AML-193 (cell line): Measurements from ENCODE around the gene MACC1.
"Not testable (repeated sequence)": the region's sequence is repeated elsewhere in the genome, so short reads cannot be mapped to it uniquely, and the experiment has no call there.

Experiments
- DNase-seq, 2 experiments: peaks; one replicate each; lab custom pipeline; 2025; lab: John Stamatoyannopoulos, UW

MACC1 gene

DNA sequence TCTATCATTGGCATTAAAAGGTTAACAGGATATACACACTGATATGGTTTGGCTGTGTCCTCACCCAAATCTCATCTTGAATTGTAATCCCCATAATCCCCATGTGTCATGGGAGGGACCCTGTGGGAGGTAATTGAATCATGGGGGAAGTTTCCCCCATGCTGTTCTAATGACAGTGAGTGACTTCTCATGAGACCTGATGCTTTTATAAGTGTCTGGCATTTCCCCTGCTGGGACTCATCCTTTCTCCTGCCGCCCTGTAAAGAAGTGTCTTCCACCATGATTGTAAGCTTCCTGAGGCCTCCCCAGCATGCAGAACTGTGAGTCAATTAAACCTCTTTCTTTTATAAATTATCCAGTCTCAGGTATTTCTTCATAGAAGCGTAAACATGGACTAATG lies 9.4 kb downstream of the MACC1 start:
- DNase-seq, result not testable (repeated sequence)

DNA sequence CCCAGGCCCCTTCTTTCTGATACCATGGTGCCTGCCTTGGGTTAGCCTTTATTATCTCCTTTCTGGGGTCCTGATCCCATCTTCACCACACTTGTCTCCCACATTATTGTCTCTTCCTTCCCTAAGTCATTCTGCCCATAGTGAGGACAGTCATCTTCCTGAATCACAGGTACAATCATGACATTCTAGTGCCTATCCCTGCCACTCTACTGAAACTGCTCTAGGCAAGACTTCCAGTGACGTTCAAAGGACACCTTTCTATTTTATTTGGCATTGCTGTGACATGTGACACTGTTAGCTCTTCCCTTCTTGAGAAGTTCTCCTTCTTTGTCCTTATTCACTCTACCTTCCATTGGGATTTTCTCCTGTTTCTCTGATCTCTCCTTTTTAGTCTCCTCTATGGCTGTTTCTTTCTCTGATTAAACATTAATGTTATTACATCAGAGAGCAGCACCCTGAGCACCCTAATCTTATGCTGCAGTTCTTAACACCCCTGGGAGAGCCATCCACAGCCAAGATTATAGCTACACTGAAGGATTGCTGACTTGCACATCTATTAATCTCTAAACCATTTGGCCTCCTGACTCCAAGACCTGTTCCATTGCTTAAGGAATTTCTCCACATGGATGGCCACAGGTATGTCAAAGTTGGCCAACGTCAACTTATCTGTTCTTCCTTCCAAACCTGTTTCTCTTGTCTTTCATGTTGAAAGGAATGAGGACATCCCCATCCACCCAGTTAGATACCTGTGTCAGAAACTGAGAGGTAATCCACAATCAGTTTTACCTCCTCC lies 10.9 kb downstream of the MACC1 start:
- DNase-seq, result no peak

DNA sequence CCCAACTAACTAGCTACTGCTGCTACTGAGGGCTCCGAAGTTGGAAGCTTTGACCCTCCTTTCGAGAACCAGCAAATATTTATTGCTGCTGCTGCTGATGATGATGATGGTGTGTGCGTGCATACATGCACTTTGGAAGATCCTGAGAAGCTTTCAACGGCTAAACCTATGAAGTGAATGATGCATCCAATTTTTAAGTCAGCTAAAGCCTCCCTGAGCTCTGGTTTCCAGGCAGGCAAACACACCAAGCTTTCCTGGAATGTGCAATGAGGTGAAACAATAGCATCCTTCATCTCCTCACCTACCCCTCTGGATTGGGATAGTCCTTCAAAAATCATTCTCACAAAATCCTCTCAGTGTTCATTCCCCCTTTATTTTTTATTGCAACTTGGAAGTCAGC lies 13.9 kb downstream of the MACC1 start:
- DNase-seq, result no peak

DNA sequence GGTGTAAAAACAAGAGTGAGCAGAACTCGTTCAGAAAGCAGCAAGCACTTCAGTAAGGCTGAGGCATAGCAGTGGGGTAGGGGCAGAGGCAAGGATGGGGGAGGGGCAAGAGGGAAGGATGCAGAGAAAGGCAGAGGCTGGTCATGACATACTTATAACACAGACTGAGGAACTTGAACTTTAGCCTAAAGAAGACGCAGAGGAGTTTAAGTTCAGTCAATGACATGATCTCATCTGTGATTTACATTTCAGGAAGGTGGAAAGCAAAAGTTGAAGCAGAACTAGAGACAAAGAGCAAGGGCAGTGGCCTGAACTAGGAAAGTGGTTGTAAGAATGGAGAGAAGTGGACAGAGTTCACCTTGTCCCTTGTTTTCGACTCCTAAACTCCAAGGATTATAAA lies 15.8 kb downstream of the MACC1 start:
- DNase-seq, result no peak

DNA sequence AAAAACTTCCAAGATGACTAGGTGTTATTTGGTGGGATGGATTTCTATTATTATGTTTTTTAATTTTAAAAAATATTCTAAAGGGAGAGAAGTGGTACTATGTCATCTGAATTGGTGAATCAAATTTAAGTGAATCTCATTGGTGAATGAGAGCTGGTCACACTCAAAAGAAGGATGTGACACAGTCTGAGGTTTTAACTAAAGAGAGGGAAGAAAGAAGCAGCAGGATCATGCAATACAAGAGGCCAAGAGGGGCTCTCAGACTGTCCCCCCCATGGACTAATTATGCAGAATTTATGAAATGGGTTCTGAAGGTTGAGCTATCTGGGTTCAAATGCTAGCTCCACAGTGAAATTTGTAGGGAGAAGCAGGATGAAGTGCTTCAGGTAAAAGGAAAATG lies 16.2 kb downstream of the MACC1 start:
- DNase-seq, result no peak

DNA sequence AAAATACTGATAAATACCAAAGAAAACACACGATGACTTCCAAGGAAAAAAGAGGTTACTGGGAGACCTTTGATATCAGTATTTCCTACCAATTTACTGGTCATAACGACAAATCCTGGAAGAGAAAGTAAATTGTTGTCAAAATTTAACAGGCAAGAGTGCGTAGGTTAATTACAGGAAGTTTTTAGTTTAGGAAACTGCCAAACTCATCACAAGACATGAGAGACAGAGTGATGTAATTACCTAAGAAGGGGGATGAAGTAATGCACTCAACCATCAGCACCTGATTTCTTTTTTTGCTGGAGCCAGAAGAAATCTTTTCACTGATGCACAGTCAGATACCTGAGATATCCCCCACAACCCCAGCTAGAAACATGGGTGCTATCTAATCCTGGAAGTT lies 16.8 kb downstream of the MACC1 start:
- no peak for DNase-seq

DNA sequence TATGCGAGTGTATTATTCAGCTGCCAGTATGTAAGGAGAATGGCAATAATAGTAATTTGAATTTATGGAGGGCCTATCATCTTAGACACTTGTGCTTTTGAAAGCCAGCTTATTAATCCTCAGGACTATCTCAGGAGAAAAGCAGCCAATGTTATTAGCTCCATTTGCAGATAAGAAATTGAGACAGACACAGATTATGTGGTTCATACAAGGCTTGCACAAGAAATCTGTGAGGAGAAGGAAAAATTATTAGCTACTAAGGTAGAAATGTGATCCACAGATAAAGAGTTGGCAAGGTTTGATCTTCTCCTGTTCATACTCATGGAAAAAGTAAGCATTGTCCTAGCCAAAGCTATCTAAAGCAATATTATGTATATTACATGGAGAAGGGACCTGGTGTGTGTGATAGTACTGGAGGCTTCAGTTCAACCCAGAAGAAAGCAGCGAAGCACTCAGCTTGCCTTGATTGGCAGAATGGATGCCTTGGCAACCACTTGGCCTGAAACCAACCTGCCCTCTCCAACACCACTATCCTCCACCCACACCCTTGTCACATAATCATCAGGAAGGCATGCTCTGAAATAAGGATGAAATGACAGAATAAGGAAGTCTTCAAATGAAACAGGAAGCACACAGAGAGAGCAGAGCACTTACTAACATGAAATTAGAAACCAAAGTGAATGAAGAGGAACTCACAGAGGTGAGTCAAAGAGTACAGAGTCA lies 18.0 kb downstream of the MACC1 start:
- peak; percentile 86 to 90 for DNase-seq

DNA sequence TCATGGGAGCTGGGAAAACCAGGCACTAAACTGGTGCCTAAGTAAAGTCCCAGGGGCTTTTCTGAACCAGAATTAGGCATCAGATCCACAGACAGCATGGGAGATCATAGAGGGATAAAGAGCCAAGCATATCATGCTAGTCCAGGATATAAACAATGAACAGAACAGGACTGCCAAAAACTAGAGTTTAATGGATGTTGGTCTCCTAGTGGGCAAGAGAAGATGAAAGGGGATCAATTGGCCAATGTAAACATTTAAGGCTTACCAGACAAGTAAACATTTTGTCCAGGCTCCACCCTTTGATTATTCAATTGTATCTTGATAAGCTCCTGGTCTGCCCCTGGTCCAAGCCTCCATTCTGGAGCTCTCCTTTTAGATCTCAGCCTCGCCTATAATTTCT lies 18.9 kb downstream of the MACC1 start:
- DNase-seq, result no peak

DNA sequence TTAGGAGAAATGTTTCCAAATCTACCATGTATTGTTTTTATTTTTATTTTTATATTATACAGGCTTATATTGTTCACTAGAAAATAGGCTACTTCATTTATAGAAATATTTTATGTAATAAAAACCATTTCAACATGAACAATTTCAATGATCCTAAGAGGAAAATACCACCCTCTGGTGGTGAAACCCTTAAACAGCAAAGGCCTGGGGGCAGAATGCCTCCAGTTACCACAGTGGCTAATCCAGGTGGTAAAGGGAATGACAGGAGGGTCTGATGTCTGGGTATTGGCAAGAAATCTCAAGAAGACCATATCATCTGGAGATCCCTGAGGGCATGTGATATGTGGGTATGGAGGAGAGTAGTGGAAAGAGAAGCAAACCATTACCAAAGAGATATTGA lies 19.3 kb downstream of the MACC1 start:
- DNase-seq, result no peak

DNA sequence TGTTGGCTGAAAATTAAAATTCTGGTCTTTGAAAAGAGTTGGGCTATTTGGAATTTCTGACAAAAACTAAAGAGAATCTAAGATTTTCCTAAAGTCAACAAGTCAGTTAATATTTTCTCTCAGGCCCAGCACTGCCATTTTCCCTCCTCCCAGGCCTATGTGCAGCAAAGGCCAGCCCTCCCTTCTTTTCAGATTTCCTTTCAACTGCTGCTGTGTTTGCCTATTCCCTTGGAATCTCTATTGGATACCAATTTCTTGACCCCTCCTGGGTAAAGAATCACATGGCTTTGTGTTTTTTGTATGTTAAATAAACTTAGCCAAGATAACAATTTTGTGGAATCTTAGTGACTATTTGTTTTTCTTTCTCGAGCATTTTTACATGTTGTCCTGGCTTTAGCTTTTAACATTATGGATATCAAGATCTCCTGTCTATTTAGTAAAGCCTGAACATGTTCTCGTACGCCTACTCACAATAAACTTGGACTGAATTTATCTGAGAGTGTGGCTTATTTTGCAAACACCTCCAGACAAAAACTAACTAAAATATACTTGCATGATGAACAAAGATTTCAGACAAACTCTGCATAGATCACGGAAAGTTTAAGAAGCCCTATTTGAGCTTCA lies 19.9 kb downstream of the MACC1 start:
- no peak for DNase-seq

DNA sequence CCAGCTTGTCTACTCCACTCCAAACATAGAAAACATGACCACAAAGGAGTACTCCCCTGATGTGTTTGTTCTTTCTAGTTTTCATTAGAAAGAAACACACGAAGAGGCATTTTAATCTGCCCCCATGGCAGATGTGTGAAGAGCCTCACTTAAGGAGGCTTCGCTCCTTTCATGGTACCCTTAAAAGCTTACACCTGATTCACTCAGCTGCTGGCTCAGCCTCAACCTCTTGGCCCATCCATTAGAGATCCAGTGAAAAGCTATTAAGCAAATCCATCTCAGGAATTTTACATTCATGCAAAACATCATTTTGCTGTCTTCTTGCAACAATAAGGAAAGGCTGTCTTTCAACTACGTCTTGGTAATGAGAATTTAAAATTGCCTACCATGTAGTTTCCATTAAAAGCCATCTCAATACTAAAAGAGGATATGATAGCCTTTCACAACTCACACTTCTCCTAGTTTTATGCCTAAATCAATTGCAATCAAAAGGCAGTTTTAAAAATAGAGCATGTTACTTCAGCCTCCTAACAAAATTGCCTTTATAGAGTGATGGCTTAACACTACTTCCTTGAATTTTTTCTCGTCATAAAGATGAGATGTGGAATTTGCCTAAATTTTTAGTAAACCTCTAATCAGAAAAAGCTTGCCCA lies 22.7 kb downstream of the MACC1 start:
- no peak for DNase-seq

DNA sequence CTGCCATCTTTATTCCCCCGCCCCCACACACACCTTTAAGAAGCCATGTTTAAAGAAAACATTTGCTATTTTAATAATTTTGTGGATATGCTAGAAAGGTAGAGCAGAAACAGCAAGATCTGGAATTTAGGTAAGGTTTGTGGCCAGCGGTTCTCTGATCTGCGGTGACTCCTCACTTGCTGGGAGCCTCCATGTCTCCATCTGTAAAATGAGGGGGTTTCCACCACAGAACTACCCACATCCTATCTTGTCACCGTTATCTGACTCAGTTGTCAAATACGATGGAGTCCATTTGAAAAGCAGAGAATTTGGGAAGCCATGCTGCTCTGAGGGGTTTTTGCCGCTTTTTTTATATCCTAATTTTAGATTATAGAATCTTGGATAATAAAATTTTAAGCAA lies 23.3 kb downstream of the MACC1 start:
- DNase-seq, result no peak

DNA sequence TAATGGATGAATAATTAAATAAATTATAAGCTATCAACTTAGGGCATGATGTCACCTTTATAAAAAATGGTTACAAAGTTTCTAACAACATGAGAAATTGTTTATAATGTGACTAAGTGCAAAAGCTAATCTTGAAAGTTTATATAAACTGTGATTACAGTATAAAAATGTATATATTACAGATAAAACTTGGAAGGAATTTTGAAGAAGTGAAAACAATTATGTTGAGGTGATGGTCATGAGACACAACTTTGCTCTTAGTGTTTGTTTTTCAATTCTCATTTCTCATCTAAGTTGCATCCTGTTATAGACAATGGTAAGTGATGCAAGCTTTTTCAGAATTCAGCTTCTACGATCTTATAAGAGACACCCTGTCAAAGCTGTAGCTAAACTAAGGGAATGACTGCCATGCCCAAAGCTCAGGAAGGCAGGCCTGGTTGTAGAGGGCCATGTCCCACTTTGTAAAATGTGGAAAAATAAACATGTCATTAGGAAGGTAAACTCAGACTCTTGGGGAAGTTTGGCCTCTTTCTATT lies 23.9 kb downstream of the MACC1 start:
- DNase-seq, result no peak

DNA sequence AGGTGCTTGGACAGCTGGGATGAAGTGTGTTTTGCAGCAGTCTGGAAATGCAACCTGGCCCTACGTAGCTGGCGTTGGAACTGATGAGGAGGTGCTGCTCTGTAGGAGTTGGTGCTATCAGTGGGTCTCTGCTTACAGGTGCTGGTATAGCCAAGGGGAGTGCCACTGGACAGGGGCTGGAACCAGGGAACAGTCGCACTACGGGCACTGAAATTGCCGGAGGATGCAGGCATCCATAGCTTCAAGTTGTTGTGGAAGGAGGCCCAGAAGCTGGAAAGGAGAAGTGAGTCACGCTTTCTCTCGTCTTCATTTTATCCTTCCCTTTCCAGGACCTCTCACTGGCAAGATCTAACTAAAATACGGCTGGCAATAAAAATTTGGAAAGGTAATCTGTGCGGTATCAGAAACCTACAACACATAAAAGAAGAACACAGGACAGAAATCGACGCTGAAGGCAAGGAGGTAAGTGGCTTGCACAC lies 25.8 kb downstream of the MACC1 start:
- DNase-seq, result no peak

DNA sequence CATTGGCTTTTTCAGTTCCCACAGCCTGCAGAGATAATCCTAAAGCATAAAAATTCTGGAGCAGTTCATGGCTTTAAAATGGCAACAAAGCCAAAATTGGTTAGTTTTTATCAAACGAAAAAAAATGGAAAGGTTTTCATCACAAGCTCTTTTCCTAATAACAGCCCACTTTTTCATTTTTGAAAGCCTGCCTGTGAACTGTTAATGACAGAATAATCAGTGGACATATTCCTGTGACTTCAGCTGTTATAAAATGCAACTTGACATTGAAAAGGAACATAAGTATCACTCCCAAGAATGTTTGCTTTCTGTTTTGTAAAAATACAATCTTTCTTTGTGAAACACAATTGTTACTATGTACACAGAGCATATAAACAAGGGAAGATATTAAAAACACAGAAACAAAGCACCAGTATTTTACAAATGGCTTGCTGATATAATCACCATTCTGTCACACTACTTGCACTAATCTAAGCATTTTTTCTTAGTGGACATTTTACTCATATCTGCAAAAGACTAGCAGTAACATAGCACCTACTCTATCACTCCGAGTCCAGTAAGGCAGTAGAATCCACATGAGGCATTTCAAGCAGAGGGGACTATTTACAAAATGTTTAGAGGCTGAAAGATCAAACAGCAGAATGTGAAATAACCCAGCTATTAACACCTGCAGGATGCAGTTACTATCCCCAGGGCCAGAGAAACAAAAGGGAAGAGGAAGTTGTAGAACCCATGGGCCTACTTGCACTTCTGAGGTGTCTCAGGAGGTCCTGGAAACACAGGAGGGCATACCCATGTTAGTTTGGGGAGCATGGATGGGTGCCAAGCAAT lies 26.4 kb downstream of the MACC1 start:
- DNase-seq, result no peak

DNA sequence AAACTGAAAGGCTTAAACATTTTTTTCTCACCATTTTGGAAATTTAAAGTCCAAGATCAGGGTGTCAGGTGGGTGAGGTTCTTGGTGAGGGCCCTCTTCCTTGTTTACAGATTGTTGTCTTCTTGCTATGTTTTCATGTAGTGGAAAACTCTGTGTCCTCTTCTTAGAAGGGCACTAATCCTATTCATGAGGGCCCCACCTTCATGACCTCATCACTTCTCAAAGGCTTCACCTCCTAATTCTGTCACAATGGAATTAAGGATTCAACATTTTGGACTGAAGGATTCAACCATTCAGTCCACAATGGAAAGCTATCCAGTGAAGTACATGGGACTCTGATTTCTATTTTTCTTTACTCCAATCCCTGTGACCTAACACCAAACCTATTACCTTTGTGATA lies 27.3 kb downstream of the MACC1 start:
- DNase-seq, result no peak

DNA sequence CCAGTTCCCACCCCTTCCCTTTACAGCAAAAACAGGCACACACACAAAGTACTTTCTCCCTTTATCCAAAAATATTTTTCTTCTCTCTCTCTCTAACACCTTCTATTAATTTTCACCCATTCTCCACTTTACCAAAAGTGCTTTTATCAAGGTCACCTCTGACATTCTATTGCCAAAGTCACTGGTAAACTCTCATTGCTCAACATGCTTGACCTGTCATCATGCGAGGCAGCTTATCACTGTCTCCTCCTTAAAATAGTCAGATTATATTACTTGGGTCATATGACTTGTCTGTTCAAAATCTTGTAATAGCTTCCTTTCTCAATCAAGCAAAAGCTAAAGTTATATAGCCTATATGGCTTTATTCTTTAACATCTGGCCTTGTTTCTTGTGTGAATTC lies 28.6 kb downstream of the MACC1 start:
- no peak for DNase-seq

DNA sequence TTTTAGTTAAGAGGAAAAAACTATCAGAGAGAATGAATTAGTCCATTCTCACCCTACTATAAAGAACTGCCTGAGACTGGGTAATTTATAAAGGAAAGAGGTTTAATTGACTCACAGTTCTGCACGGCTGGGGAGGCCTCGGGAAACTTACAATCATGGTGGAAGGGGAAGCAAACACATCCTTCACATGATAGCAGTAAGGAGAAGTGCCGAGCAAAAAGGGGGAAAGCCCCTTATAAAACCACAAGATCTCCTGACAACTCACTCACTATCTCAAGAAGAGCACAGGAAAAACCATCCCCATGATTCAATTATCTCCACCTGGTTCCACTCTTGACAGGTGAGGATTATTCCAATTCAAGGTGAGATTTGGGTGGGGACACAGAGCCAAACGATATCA lies 29.3 kb downstream of the MACC1 start:
- not testable (repeated sequence) for DNase-seq

DNA sequence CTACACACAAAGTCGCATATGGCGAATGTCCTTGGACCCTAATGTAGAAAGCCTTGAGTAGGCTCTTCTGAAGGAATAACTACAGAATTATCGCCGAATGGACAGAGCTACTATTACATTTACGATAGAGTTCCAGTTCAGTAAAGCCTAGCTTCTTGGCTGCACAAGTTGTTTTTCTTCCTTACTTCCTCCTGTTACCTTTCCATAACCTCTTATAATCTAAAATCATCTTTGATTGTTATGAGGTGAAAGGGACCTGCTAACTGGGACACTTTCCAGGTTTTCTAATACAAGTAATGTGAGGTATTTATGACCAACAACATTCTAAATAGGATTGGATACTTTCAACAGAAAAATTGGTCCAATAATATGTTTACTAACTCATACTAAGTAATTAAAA lies 31.2 kb downstream of the MACC1 start:
- no peak for DNase-seq

DNA sequence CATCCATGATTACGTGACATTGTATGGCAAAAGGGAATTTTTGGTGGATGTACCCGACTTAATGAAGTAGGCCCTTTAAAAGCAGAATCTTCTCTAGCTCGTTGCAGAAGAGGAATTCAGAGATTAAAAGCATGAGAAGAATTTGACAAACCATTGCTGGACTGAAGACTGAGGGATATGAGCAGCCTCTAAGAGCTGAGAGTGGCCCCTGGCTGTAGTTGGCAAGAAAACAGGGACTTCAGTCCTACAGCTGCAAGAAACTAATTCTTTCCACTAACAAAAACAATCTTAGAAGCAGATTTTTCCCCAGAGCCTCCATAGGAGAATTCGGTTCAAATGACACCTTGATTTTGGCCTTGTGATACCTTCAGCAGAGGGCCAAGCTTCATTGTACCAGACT lies 34.1 kb downstream of the MACC1 start:
- DNase-seq, result no peak

DNA sequence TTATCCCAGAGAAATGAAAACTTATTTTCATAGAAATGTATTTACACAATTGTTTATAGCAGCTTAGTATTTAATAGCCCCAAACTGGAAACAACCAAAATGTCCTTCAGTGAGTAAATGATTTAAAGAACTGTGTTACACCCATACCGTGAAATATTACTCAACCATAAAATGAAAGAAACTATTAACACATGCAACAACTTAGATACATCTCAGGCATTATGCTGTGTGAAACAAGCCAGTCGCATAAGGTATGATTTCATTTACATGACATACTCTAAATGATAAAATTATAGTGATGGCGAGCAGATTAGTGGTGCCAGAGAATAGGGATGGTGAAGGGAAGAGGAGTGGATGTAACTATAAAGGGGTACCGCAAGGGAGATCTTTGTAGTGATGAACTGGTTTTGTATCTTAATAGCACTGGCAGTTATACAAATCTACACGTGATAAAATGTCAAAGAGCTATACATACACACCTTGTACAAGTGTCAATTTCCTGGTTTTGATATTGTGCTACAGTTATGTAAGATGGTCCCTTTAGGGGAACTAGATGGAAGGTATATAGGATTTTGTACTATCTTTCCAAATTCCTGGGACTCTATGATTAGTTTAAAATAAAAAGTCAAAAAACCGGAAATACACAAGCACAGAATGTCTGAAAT lies 40.5 kb downstream of the MACC1 start:
- DNase-seq, result no peak
